PC-9 (cell line): Measurements from ENCODE around the gene PLCD3. TPM values are rescaled to one million over a fixed set of nuclear protein-coding genes. Genes with fewer than 3 reads are reported as not detected.

Source experiments
- BruUV-seq: library from RNA; stranded (reverse); fragments of 400-500 nt; replicated peaks from 2 replicates; lab custom pipeline; 2021; lab: Mats Ljungman, UMichigan
- CTCF ChIA-PET: fragments of 300-600 bp; sonication (Branson Sonifier 250); formaldehyde crosslinking; loops from one replicate; lab custom pipeline; 2022; ENCODE audit warnings: antibody characterized with exemption; lab: Charles Lee
- POLR2A ChIA-PET: fragments of 300-600 bp; sonication (Branson Sonifier 250); formaldehyde crosslinking; loops from one replicate; lab custom pipeline; 2022; ENCODE audit warnings: antibody characterized with exemption; ENCODE audit not compliant: unreplicated experiment; lab: Charles Lee
- DNase-seq, 2 experiments: peaks; one replicate each; pipeline versions ENCODE4 v3.0.0 to v3.0.0-alpha.2; 2015 to 2022; ENCODE audit warnings: mixed read lengths in 1 of 2
- H2AFZ ChIP-seq: fragments of 200-600 bp; sonication (generic); 2 replicates; pipeline ENCODE4 v1.8.1; 2017; ENCODE audit warnings: antibody characterized with exemption
- H3F3A ChIP-seq: fragments of 200-600 bp; sonication (generic); 2 replicates; pipeline ENCODE4 v1.8.1; 2017; ENCODE audit warnings: antibody characterized with exemption, mild to moderate bottlenecking, low read depth; ENCODE audit not compliant: insufficient read depth
- H3K27ac ChIP-seq: fragments of 200-600 bp; sonication (generic); 2 replicates; pipeline ENCODE4 v1.6.1; 2016; ENCODE audit warnings: mixed run types
- H3K27me3 ChIP-seq: fragments of 200-600 bp; sonication (generic); 2 replicates; pipeline ENCODE4 v1.6.1; 2016; ENCODE audit warnings: low read depth, mixed run types; ENCODE audit not compliant: insufficient read depth
- H3K36me3 ChIP-seq: fragments of 200-600 bp; sonication (generic); 2 replicates; pipeline ENCODE4 v1.6.1; 2016; ENCODE audit warnings: low read depth, mixed run types
- H3K4me1 ChIP-seq: fragments of 200-600 bp; sonication (generic); replicated peaks from 2 replicates; pipeline ENCODE4 v1.6.1; 2016; ENCODE audit warnings: mixed run types; ENCODE audit not compliant: insufficient read depth
- H3K4me2 ChIP-seq: fragments of 200-600 bp; sonication (generic); 2 replicates; pipeline ENCODE4 v1.6.1; 2017; ENCODE audit warnings: mixed run types
- H3K4me3 ChIP-seq: fragments of 200-600 bp; sonication (generic); 2 replicates; pipeline ENCODE4 v1.6.1; 2016; ENCODE audit warnings: mixed run types
- H3K79me2 ChIP-seq: fragments of 200-600 bp; sonication (generic); 2 replicates; pipeline ENCODE4 v1.6.1; 2017; ENCODE audit warnings: low read depth, mixed run types
- H3K9me2 ChIP-seq: fragments of 200-600 bp; sonication (generic); 2 replicates; pipeline ENCODE4 v1.8.1; 2017; ENCODE audit warnings: mild to moderate bottlenecking; ENCODE audit not compliant: insufficient read depth
- H3K9me3 ChIP-seq: fragments of 200-600 bp; sonication (generic); 2 replicates; pipeline ENCODE4 v1.8.1; 2016; ENCODE audit warnings: low read depth; ENCODE audit not compliant: insufficient read depth
- H4K20me1 ChIP-seq: fragments of 200-600 bp; sonication (generic); 2 replicates; pipeline ENCODE4 v1.8.1; 2017; ENCODE audit not compliant: insufficient read depth
- EZH2 ChIP-seq: fragments of 200-600 bp; sonication (generic); IDR thresholded peaks from 2 replicates; pipeline ENCODE4 v1.8.0; 2017; ENCODE audit warnings: antibody characterized with exemption, low read depth
- intact Hi-C: fragments of 100-400 bp; cut with micrococcal nuclease; formaldehyde crosslinking; loops from one replicate; pipeline ENCODE4 v1.10.0; 2022; ENCODE audit not compliant: unreplicated experiment
- microRNA-seq: library from miRNA; unstranded; fragments of <30 nt; microRNA quantifications from one replicate; pipeline ENCODE4 v1.2.0, GENCODE V29; 2021; ENCODE audit warnings: borderline number of aligned reads, borderline replicate concordance
- total RNA-seq: library from RNA; stranded (reverse); gene quantifications from 2 replicates; pipeline ENCODE4 v1.2.3, GENCODE V29; 2021
- TF ChIP-seq, protein P1 (sequence below): fragments of 200-600 bp; sonication (generic); conservative IDR thresholded peaks from 2 replicates; pipeline ENCODE4 v1.6.1; 2017; ENCODE audit warnings: mixed run types, antibody characterized with exemption, mild to moderate bottlenecking, moderate library complexity

The PLCD3 gene
- total RNA-seq, 1 experiment from 2014 or later: 92.4 TPM

DNA sequence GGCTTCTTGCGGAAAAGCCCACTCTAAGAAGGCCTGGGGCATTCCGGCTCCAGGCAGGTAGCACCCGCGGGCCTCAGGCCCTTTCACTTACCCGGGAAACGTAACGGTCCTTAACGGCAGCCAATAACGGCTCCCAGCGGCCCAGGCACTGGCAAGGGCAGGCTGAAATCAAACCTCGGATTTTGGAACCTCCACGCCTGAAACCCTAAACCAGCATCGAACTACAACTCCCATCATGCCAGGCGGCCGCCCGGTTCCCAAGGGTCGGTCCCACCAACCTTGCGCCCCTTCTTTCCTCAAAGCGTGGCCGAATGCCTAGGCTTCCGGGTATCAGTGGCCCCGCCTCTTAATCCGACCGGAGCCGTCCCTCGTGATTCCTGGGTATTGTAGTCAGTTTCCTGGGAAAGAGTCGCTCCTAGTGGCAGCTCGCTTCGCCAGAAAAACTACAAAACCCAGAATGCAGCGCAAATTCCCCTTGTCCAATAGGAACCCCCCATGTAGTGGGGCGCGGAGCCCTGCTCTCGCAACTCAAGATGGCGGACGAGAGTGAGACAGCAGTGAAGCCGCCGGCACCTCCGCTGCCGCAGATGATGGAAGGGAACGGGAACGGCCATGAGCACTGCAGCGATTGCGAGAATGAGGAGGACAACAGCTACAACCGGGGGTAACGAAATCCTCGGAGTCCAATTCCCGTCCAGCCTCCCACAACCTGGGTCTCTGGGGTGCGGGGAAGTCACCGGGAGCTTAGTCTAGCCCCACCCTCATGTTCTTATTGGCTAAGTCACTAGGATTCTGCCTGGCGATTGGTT, 71.3 kb downstream of the PLCD3 start, which contains the start of gene NMT1:
NMT1 (plus strand) TSS at position 521 of the 809 bp plus-strand sequence; CDS start at position 534, 13 bp downstream.
- CTCF ChIA-PET: interaction anchor here (0.7 kb wide), 1 partner anchor 51 kb away, joined by 3 read pairs; no protein-coding TSS in a partner anchor
- intact Hi-C loops: no loop called here
- Histone ChIP-seq H3K4me3 (peak within 1 kb of the TSS; percentile 88), H3K4me2 (peak within 1 kb of the TSS; percentile 94), H3K9me2 (no peaks in the 10 kb centered on the region), H3K4me1 (peaks cover 22% of the 10 kb centered on the region), H3K9me3 (no peaks in the 10 kb centered on the region), H4K20me1 (peaks cover 16% of the 10 kb centered on the region), H3K27me3 (no peaks in the 10 kb centered on the region), H3K36me3 (no peaks in the 10 kb centered on the region), H3K27ac (peak within 1 kb of the TSS; percentile 72), H3F3A (peaks cover 10% of the 10 kb centered on the region; the same call in 1 of the 2 replicates), H2AFZ (peak within 1 kb of the TSS; percentile 95), H3K79me2 (peaks cover 67% of the 10 kb centered on the region)
- POLR2A ChIA-PET: interaction anchor here (0.5 to 1.0 kb wide), 7 partner anchors 10 to 315 kb away, joined by 3 to 9 read pairs (median 5); partner anchors contain the start of gene DCAKD
- DNase-seq: peak; percentile 94 to 97
- BruUV-seq: no TSS peak
- TF ChIP-seq EZH2: no peak
- TF ChIP-seq, protein P1, sequence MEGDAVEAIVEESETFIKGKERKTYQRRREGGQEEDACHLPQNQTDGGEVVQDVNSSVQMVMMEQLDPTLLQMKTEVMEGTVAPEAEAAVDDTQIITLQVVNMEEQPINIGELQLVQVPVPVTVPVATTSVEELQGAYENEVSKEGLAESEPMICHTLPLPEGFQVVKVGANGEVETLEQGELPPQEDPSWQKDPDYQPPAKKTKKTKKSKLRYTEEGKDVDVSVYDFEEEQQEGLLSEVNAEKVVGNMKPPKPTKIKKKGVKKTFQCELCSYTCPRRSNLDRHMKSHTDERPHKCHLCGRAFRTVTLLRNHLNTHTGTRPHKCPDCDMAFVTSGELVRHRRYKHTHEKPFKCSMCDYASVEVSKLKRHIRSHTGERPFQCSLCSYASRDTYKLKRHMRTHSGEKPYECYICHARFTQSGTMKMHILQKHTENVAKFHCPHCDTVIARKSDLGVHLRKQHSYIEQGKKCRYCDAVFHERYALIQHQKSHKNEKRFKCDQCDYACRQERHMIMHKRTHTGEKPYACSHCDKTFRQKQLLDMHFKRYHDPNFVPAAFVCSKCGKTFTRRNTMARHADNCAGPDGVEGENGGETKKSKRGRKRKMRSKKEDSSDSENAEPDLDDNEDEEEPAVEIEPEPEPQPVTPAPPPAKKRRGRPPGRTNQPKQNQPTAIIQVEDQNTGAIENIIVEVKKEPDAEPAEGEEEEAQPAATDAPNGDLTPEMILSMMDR: no peak

DNA sequence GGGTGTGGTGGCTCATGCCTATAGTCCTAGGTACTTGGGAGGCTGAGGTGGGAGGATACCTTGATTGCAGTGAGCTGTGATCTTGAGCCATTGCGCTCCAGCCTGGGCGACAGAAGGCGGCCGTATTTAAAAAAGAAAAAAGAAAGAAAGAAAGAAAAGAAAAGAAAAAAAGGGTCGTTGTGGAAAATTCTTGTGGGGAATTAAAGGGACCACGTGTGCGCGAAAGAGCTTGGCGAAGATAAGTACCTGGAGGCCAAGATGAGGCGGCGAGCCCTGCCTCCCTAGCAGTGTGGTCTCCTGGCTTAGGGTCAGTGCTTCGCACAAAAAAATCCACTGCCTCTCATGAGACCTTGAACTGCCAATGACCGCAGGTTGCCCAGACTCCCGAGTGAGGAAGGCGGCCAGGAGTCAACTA, 71.9 kb downstream of the PLCD3 start:
- TSS peak; percentile 85 for BruUV-seq
- H3K9me3 ChIP-seq: no peaks in the 10 kb centered on the region
- intact Hi-C loops: no loop called here
- peaks cover 22% of the 10 kb centered on the region for H3K4me1 ChIP-seq
- peak overlapping the region; percentile 88 for H3K4me3 ChIP-seq
- no peaks in the 10 kb centered on the region for H3K36me3 ChIP-seq
- H4K20me1 ChIP-seq: peaks cover 16% of the 10 kb centered on the region
- peak overlapping the region; percentile 95 for H2AFZ ChIP-seq
- ChIA-PET CTCF (interaction anchor here (0.7 kb wide), 1 partner anchor 51 kb away, joined by 3 read pairs; no protein-coding TSS in a partner anchor), POLR2A (interaction anchor here (0.6 kb wide), 4 partner anchors 16 to 316 kb away, joined by 3 to 9 read pairs (median 3); no protein-coding TSS in a partner anchor)
- H3K4me2 ChIP-seq: peak overlapping the region; percentile 81
- no peak overlapping the region for H3K27ac ChIP-seq
- no peak for DNase-seq
- peaks cover 10% of the 10 kb centered on the region; the same call in 1 of the 2 replicates for H3F3A ChIP-seq
- TF ChIP-seq, protein P1: no peak
- TF ChIP-seq EZH2: no peak
- peaks cover 61% of the 10 kb centered on the region for H3K79me2 ChIP-seq
- H3K9me2 ChIP-seq: no peaks in the 10 kb centered on the region
- no peaks in the 10 kb centered on the region for H3K27me3 ChIP-seq

Small RNAs within 50 kb of the gene (microRNA-seq; reads per million reads assigned to microRNA genes)
- 2.0 reads per million for gene MIR6784

Other genes starting within 250 kb of the PLCD3 start
- gene EFTUD2, start 233.1 kb downstream of the PLCD3 start, total RNA-seq: 111 and 126 TPM in 2 replicates
- not detected in 2 replicates for gene GFAP, start 217.0 kb downstream of the PLCD3 start, total RNA-seq
- 48.2 and 58.5 TPM in 2 replicates for gene KIF18B, start 184.7 kb downstream of the PLCD3 start, total RNA-seq
- 0.93 and 1.3 TPM in 2 replicates for gene C1QL1, start 164.2 kb downstream of the PLCD3 start, total RNA-seq
- gene DCAKD, start 80.9 kb downstream of the PLCD3 start, total RNA-seq: 57.9 and 68.8 TPM in 2 replicates
- gene NMT1, start 71.2 kb downstream of the PLCD3 start, total RNA-seq: 103 and 132 TPM in 2 replicates
- gene ACBD4, start 3.2 kb upstream of the PLCD3 start, total RNA-seq: 14.6 and 19.5 TPM in 2 replicates
- 49.3 and 64.9 TPM in 2 replicates for gene HEXIM1, start 16.0 kb upstream of the PLCD3 start, total RNA-seq
- gene HEXIM2, start 29.4 kb upstream of the PLCD3 start, total RNA-seq: 22.4 and 32.2 TPM in 2 replicates
- 12.9 and 18.7 TPM in 2 replicates for gene FMNL1, start 89.4 kb upstream of the PLCD3 start, total RNA-seq
- 0.35 and 0.48 TPM in 2 replicates for gene SPATA32, start 129.6 kb upstream of the PLCD3 start, total RNA-seq
- gene MAP3K14, start 184.5 kb upstream of the PLCD3 start, total RNA-seq: 58.3 and 72.4 TPM in 2 replicates